Suprapubic skin (tissue), 4 donors: ENCODE results near the gene USP3. TPM values are rescaled to one million over a fixed set of nuclear protein-coding genes. Genes with fewer than 3 reads are reported as not detected.
A peak's percentile ranks its signal among the peaks of the same experiment; 100 is the strongest.

ENCODE experiments used
- DNase-seq, 2 donors: peaks; one replicate each; pipeline ENCODE4 v3.0.0-alpha.2; 2019; ENCODE audit warnings: low spot score in 2 of 2
- H3K27ac ChIP-seq: fragments of 200-600 bp; sonication (generic); one replicate; pipeline ENCODE4 v1.5.1; 2019
- H3K27me3 ChIP-seq: fragments of 200-600 bp; sonication (generic); one replicate; pipeline ENCODE4 v1.5.1; 2019
- H3K36me3 ChIP-seq: fragments of 200-600 bp; sonication (generic); one replicate; pipeline ENCODE4 v1.5.1; 2019
- H3K4me1 ChIP-seq: fragments of 200-600 bp; sonication (generic); one replicate; pipeline ENCODE4 v1.5.1; 2019
- H3K4me3 ChIP-seq: fragments of 200-600 bp; sonication (generic); one replicate; pipeline ENCODE4 v1.5.1; 2019; ENCODE audit warnings: mild to moderate bottlenecking
- H3K9me3 ChIP-seq: fragments of 200-600 bp; sonication (generic); one replicate; pipeline ENCODE4 v1.5.1; 2019
- EP300 ChIP-seq: sonication (generic); formaldehyde crosslinking; IDR thresholded peaks from one replicate; pipeline ENCODE4 v1.6.1; 2017; ENCODE audit warnings: antibody characterized with exemption
- POLR2A ChIP-seq, 2 donors: fragments of 450-650 bp; IDR thresholded peaks; one replicate each; pipeline ENCODE4 v1.6.1; 2017; ENCODE audit warnings: antibody characterized with exemption in 2 of 2, mild to moderate bottlenecking in 2 of 2, moderate library complexity in 2 of 2
- POLR2AphosphoS5 ChIP-seq, 3 donors: sonication (generic); formaldehyde crosslinking; IDR thresholded peaks; one replicate each; pipeline ENCODE4 v1.6.1; 2017; ENCODE audit warnings: antibody characterized with exemption in 3 of 3
- WGBS: methylation state at CpG from one replicate; pipeline ENCODE4 v1.1.5; 2018; 5-methylcytosine and 5-hydroxymethylcytosine counted together
- total RNA-seq, 4 donors: library from RNA; depleted of rRNA; stranded (reverse); fragments of >200 nt; gene quantifications; one replicate each; pipeline ENCODE4 v1.1.0, GENCODE V29; 2016
- TF ChIP-seq, protein P1 (sequence below), 2 donors: fragments of 200-600 bp in 1 of 2; fragments of 450-650 bp in 1 of 2; sonication (generic) in 1 of 2; IDR thresholded peaks; one replicate each; pipeline ENCODE4 v1.5.1; 2016 to 2019; ENCODE audit warnings: antibody characterized with exemption in 2 of 2, mild to moderate bottlenecking in 1 of 2, moderate library complexity in 1 of 2

Gene USP3
- total RNA-seq, 4 donors from 2014 or later, result 43.2 to 105 (median 48.0) TPM

DNA sequence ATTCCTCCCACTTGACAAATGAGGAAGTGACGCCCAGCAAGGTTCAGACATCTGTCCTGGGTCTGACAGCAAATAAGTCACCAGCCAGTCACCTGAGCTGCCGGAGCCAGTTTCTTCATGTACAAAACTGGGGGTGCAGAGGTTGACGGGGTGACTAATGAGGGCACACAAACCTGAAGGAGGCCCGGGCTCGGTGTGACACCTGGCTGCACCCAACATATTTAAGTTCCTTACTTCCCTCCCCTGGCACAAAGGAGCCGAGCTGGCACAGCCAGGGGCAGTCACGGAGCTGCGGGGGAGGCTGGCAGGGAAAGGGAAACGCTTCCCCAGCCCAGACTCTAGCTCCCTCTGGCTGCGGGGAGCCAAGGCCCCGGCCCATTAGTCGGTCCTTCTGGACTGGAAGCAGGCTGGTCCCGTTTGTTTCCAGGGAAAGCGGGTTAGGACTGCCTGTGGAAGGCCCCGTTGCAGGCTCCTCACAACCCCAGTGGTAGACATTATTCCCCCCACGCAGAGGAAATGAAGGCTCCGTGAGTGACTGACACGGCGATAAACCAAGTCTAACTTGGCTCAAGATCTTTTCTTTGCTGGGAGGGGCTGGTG is 95.1 kb downstream of the USP3 start:
- peak overlapping the region; percentile 93 for H3K4me3 ChIP-seq
- H3K4me1 ChIP-seq, result peaks cover 66% of the 10 kb centered on the region
- peak; percentile 79 to 84 for DNase-seq
- 38% methylated on average over 13 of the region's 19 CpGs for WGBS
- peak overlapping the region; percentile 84 for H3K27ac ChIP-seq
- no peaks in the 10 kb centered on the region for H3K27me3 ChIP-seq
- peaks cover 2% of the 10 kb centered on the region for H3K36me3 ChIP-seq
- TF ChIP-seq, protein P1, sequence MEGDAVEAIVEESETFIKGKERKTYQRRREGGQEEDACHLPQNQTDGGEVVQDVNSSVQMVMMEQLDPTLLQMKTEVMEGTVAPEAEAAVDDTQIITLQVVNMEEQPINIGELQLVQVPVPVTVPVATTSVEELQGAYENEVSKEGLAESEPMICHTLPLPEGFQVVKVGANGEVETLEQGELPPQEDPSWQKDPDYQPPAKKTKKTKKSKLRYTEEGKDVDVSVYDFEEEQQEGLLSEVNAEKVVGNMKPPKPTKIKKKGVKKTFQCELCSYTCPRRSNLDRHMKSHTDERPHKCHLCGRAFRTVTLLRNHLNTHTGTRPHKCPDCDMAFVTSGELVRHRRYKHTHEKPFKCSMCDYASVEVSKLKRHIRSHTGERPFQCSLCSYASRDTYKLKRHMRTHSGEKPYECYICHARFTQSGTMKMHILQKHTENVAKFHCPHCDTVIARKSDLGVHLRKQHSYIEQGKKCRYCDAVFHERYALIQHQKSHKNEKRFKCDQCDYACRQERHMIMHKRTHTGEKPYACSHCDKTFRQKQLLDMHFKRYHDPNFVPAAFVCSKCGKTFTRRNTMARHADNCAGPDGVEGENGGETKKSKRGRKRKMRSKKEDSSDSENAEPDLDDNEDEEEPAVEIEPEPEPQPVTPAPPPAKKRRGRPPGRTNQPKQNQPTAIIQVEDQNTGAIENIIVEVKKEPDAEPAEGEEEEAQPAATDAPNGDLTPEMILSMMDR (IDR thresholded peaks at IDR 0.05), result peak; percentile 31 to 81
- TF ChIP-seq POLR2A (IDR thresholded peaks at IDR 0.05) (no peak), EP300 (no peak), POLR2AphosphoS5 (IDR thresholded peaks at IDR 0.05) (peak in 1 of 3 donors; percentile 43)
- H3K9me3 ChIP-seq, result no peaks in the 10 kb centered on the region

DNA sequence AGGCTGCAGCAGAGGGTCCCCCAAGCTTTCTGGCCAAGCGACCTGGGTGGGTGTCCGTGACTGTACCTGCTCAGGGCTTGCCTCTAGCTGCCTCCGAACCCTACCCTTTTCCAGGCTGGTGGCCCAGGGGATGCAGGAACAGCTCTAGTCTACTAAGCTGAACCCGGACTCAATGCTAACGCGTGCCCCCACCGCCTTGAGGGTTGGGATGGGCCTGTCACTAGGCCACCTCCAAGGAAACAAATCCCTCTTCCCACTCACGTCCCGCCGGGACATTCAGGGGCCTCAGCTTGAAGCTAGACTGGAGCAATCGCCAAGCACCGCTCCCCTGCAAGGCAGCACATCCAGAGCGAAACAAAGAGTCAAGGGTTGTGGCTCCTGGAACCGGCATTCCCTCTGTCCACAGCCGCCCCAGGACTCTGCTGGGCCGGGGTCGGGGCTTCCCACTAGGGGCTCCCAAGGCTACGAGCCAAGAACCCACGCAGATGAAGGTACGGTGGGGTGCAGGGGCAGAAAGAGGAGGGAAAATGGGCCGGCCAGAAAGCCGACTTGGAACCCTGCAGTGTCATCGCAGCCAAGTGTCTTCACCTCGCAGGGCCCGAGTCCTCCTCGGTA is 95.7 kb downstream of the USP3 start:
- 0% methylated on average over 7 of the region's 26 CpGs for WGBS
- Histone ChIP-seq H3K9me3 (no peaks in the 10 kb centered on the region), H3K4me3 (peak overlapping the region; percentile 93), H3K27me3 (no peaks in the 10 kb centered on the region), H3K27ac (peak overlapping the region; percentile 84), H3K36me3 (no peaks in the 10 kb centered on the region), H3K4me1 (peaks cover 63% of the 10 kb centered on the region)
- TF ChIP-seq, protein P1 (IDR thresholded peaks at IDR 0.05), result no peak
- TF ChIP-seq POLR2A (IDR thresholded peaks at IDR 0.05), result no peak
- TF ChIP-seq EP300, result no peak
- no peak for TF ChIP-seq POLR2AphosphoS5 (IDR thresholded peaks at IDR 0.05)
- DNase-seq, result no peak

DNA sequence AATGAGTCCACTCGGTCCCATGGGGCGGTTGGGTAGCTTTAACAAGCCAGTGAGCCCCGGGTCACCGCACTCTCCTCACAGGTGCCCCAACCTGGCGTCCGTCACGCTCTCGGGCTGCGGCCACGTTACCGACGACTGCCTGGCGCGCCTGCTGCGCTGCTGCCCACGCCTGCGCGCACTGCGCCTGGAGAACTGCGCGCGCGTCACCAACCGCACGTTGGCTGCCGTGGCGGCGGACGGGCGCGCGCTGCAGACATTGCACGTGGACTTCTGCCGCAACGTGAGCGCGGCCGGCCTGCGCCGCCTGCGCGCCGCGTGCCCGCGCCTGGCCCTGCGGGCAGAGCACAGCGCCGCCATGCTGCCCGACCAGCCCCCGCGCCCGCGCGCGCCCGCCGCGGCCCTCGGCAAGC is 96.2 kb downstream of the USP3 start:
- TF ChIP-seq, protein P1 (IDR thresholded peaks at IDR 0.05), result peak in 1 of 2 donors; percentile 19
- TF ChIP-seq POLR2A (IDR thresholded peaks at IDR 0.05), result peak; percentile 40 to 42
- TF ChIP-seq EP300, result no peak
- peak; percentile 73 to 88 (median 82) for TF ChIP-seq POLR2AphosphoS5 (IDR thresholded peaks at IDR 0.05)
- peaks cover 61% of the 10 kb centered on the region for H3K4me1 ChIP-seq
- 0% methylated on average over 34 of the region's 60 CpGs for WGBS

DNA sequence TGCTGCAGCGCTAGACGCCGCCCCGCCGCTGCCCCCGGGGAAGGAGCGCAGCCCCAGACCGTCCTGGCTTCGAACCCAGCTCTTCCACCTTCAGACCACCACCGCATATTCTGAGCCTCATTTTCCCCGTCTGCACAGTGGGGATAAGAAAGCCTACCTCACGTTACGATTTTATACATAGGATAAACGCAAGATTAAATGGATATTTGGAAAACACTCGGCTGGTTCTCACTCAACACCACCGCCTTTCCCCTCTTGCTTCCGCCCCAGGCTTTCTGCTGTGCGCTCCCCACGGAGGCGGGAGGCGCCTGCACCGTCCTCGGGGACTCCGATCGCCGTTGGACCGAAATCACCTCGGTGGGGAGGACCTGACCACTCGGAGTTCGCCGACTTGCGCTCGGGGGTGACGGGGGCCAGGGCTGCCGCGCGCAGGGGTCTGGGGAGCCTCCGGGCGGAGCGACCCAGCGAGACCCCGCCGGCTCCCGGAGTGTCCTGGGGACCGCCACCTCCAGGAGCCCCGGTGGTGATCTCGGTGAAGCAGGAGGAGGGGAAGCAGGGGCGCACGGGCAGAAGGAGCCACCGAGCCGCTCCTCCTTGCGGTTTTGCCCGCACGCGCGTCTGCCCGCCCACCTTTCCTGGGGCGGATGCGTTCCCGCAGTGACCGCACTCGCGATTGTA is 96.8 kb downstream of the USP3 start:
- no peaks in the 10 kb centered on the region for H3K27me3 ChIP-seq
- WGBS, result under 1% methylated on average over 33 of the region's 63 CpGs
- TF ChIP-seq POLR2AphosphoS5 (IDR thresholded peaks at IDR 0.05) (peak in 1 of 3 donors; percentile 12), POLR2A (IDR thresholded peaks at IDR 0.05) (no peak)
- TF ChIP-seq, protein P1 (IDR thresholded peaks at IDR 0.05), result no peak
- H3K27ac ChIP-seq, result peak overlapping the region; percentile 84
- no peaks in the 10 kb centered on the region for H3K36me3 ChIP-seq
- H3K4me3 ChIP-seq, result peak overlapping the region; percentile 93
- H3K9me3 ChIP-seq, result no peaks in the 10 kb centered on the region
- DNase-seq, result peak in 1 of 2 donors; percentile 74
- peaks cover 56% of the 10 kb centered on the region for H3K4me1 ChIP-seq

More for the DNA sequence above, 96.2 kb downstream of the USP3 start:
- peak overlapping the region; percentile 93 for H3K4me3 ChIP-seq
- H3K36me3 ChIP-seq, result no peaks in the 10 kb centered on the region
- H3K27me3 ChIP-seq, result no peaks in the 10 kb centered on the region
- peak overlapping the region; percentile 84 for H3K27ac ChIP-seq
- no peaks in the 10 kb centered on the region for H3K9me3 ChIP-seq
- DNase-seq, result peak; percentile 88 to 90

- Histone ChIP-seq H3K4me3 (peak overlapping the region; percentile 93), H3K27me3 (no peaks in the 10 kb centered on the region), H3K36me3 (no peaks in the 10 kb centered on the region), H3K9me3 (no peaks in the 10 kb centered on the region), H3K27ac (peak overlapping the region; percentile 84), H3K4me1 (peaks cover 50% of the 10 kb centered on the region)
- TF ChIP-seq POLR2AphosphoS5 (IDR thresholded peaks at IDR 0.05) (no peak), POLR2A (IDR thresholded peaks at IDR 0.05) (no peak), EP300 (no peak)
- TF ChIP-seq, protein P1 (IDR thresholded peaks at IDR 0.05), result no peak
- no peak for DNase-seq
- WGBS, result 24% methylated on average over 9 of the region's 9 CpGs
Measured at GRCh38 chr15:63601704-63602185, 97.4 kb downstream of the USP3 start.
